GM15510 (cell line): ENCODE data around the gene EEA1.

ENCODE experiments used
- POLR2A ChIP-seq: IDR thresholded peaks from 3 replicates; pipeline ENCODE4 v1.6.1; 2011; ENCODE audit warnings: borderline replicate concordance; ENCODE audit not compliant: insufficient read length; ENCODE audit errors: extremely low read depth

Gene EEA1

DNA sequence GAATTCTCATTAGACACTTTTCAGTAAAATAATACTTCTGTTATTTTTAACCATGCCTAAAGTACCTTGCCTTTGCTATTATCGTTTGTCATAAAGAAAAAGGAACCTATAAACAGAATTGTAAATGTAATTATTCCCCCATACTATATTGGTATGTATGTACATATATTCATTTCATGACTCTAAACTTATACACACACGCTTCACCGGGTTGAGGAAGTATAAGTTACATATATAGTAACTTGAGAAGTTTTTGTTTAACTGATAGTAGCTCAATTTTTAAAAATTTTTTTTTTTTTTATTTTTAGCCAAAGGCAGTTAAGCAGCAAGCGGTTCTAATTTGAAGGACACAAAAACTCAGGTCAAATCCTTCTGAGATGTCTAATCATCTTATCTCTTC, 118.7 kb downstream of the EEA1 start:
- no peak for TF ChIP-seq POLR2A

DNA sequence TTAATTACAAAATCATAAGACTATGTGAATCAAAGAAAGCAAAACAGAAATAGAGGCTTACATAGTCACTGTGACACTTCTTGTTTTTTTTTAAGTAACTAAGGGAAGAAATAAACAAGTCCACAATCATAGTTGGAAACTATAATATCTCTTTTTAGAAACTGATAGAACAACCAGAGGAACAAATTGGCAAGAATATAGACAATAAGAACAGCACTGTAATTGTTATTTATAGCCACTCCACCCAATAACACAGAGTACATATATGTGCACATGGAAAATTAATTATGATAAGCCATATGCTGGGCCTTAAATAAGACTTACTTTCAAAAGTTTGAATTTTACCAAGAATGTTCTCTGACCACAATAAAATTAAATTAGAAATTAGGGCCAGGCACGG, 125.2 kb downstream of the EEA1 start:
- TF ChIP-seq POLR2A = no peak

DNA sequence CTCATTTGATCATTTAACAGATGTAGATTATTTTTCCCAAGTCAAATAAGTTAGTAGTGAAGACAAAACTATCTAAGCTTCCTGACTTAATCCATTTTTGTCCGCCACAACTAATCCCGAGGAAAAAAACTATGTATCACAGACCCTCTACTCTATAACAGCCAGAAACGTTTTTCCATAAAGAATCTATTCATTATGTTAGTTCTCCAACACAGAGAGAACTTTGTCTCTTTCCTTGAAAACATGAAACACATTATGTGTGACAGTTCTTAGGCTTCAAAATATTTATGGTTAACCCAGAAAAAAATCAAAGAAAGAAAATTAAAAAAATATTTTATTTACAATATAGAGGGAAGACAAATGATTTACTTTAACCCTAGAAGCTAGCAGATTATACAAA, 126.2 kb downstream of the EEA1 start:
- TF ChIP-seq POLR2A = no peak

DNA sequence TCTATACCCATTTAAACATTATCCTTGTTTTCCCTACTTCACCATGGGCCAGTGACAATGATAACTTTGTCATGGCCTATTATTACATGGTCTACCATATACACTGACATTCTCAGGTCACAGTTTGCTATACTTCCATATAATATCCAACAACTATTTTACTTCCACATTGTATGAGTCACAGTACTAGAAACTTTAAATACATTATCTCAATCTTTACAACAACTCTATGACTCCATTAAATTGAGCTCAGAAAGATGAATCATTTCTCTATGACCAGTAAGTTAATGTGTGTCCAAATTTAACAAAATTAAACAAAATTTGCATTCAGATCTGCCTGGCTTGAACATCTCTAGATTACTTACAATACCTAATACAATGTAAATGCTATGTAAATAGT, 132.4 kb downstream of the EEA1 start:
- no peak for TF ChIP-seq POLR2A

DNA sequence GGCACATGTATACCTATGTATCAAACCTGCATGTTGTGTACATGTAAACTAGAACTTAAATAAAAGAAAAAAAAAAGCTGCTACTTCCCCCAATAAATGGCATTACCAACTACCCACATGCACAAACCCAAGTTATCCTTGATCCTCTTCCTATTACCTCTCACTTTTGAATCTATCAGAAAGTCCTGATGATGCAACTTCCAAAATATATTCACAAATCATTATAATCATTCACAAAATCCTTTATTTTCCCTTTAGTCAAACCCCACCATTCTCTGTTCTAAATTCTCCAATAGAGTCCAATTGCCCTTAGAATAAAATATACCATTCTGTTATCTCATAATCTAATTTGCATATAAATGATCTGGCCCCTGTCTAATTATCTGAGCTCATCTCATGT, 134.3 kb downstream of the EEA1 start:
- no peak for TF ChIP-seq POLR2A

DNA sequence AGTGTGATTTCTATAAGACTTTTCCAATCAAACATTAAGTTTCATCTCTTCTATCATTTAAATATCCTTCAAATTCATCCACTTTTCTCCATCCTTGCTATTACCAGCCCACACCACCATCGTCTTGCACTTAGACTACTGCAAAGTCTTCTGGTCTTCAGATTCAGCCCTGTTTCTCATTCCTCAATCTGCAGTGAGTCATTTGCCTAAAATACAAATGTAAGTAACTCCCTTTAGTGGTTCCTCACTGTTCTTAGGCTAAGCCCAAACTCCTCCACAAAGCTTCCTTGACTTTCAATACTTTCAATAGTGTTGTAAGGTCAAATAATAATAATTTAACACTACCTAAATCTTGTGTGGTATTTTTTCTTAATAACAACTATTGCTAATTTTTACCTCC, 143.1 kb downstream of the EEA1 start:
- no peak for TF ChIP-seq POLR2A

DNA sequence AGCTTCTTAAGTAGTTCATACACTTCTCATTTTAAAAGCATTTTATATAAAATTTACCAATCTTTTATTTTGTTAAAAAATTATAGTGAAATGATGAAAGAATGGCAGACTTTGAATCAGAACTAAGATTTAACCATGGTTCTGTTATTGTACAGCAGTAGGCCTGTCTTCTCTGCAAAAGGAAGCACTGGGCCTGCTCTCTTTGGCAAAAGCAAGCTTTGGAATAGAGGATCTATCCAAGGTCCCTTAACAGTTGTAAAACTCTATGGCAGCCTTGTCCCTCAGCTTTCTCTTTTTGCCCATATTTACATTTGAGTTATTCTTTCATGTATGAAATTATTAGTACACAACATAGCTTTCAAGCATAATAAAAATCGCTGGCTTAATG, 143.5 kb downstream of the EEA1 start:
- no peak for TF ChIP-seq POLR2A

DNA sequence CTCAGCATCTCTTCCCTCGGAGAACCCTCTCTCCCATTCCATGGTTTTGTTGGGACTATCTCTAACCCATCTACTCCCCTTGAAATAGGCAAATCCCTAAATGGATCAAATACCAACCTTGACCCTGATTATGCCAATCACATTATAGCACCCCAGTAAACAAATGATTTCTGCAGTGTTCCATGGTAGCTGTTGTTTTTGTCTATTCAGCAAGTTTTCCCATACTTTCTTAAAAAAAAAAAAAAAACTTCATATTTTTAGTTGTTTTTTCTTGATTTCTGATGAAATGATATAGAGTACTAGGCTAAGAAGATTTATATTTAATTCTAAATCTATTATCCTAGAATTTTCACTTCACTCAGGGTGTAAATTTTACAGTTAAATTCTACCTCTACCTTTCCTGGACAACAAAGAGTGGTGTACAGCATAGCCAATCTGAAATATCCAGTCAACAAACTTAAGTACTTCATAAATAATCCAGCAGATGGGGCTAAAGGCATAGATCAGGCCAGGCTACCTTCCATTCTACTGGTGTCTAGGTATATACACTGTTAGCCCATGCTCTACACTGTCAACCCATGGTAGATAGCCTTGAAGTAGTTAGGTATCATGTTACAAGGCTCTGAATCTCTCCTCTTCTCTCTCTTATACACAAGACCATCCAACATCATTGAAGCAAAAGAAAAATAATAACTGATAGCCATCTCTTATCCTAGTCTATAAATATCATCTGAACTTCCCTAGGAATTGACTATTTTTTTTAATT, 144.1 kb downstream of the EEA1 start:
- no peak for TF ChIP-seq POLR2A

DNA sequence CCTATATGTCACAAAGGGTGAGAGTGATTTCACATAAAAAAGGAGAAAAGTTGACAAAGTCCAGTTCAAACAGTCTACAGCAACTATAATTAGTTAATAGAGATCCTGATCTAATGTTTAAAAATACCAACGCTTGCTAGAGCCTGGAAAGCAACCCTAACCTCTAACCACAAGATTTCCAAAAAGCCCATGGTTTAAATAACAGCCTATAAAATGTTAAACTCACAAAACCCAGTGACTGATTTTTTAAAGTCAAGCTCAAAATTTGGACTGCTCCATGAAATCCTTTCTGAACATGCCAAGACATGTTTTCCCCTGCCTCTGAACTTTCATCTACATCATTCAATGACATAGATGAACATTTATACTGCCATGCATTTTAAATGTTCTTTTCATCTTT, 144.7 kb downstream of the EEA1 start:
- TF ChIP-seq POLR2A = no peak

DNA sequence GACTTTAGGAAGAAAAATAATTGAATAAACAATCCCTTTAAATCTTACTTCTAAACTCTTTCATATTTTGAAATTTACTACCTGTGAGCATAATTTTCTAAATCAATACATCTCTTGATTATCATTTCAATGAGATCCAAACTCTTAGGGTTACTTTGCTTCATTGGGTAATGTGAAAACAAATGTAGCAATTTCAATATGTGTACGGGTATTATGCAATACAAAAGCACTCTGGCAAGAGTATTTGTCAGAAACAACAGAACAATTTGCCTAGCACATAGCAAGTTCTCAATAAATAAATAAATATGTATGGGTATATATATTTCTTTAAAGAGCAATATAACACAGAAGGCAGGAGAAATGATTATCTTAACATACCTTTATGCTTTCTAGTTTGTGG, 149.2 kb downstream of the EEA1 start:
- no peak for TF ChIP-seq POLR2A

DNA sequence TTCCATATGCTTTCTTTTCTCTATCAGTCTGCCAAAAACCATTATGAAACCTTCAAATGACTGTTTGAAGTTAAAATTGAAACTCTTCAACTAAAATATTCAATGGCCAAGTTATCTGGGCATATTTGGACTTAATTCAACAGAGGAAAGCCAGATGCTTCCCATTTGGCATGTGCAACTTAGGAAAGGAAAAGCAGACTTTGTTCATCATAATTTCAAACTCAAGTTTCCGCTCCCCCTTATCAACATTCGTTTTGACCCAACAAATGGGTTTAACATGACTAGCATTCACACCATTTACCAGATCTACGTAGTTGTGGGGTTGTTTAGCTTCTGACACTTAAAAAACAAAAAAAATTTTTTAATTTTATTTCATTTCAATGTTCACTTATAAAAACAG, 150.6 kb downstream of the EEA1 start:
- no peak for TF ChIP-seq POLR2A

DNA sequence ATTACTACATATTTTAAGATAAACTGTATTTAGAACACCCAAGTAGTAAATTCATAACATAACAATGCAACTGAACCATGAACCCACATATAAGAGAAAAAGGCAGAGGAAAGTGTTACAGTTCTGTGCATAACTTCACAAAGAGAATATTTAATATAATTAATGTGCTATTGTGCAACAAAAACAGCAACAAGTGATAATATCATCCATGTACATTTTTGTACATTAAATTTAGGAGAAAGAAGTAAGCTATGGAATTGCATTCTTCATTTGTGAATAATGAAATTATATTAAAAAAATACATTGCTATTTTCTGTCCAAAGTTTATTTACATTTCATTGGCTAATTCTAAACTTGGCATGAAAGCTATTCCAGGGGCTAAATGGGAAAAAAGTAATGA, 153.7 kb downstream of the EEA1 start:
- TF ChIP-seq POLR2A = no peak

DNA sequence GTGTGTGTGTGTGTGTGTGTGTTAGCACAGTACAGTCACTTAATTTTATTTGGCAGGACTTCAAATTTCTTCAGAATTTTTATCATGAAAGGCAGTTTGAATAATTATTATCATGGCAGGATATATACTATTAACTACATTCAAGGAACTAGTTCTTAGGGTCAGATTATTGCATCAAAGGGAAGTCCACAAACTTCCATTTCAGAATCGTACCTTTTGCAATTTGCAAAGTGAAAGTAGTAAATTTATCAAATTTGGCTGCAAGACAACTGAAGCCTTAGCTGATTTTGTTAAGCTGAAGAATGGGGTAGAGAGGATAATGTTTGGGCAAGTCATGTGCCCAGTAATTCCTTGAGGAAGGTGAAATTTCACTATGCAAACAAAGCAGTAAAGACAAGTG, 158.1 kb downstream of the EEA1 start:
- TF ChIP-seq POLR2A = no peak

DNA sequence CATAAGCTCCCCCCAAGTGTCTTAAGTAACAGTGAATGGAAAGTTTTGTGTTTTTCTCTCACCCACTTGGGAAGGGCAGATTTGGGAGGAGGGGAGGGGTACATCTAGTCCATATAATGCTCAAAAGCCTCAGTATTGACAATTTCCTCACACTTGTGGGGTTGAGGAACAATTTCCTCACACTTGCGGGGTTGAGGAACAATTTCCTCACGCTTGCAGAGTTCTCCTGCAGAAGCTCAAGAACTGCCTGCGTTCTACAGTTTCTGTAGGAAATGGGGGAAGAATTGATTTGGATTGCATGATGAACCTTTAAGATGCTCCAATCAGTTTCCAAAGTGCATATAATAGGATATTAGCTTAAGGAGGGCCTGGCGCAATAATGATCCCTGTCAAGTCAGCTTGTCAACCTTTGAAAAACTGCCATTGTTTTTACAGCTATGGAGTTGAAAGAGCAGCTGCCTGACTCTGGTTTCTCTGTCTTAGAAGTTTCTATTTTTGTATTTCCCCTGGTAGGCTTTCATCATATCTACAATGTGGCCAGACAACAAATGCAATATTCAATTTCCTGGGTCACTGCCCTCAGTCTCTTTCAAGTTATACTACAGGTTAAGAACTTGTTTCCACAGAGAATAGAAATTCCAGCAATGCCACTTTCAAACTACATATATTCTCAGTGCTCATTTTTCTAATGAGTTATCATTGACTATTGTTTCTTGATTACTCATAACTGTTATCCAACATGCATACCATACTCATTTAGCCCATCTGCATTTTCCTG, 159.8 kb downstream of the EEA1 start:
- TF ChIP-seq POLR2A = no peak

DNA sequence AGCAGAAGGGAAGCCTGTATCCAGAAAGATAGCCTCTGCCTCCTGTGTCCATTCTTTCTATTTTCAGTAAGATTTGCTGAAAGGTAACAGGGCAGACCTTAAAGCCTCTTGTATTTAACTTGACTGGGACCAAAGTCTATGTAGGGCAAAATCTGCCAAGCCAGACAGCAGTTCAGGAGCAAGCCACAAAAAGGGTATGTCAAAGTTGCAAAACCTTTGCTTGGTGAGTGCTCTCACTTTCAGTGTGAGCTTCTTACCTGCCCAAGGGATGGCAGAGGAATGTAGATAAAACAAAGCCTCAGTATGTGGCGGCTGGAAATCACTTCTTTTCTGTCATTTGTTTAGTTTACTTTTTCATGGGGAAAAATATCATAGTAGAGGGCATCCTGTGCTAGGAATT, 163.2 kb downstream of the EEA1 start:
- no peak for TF ChIP-seq POLR2A

DNA sequence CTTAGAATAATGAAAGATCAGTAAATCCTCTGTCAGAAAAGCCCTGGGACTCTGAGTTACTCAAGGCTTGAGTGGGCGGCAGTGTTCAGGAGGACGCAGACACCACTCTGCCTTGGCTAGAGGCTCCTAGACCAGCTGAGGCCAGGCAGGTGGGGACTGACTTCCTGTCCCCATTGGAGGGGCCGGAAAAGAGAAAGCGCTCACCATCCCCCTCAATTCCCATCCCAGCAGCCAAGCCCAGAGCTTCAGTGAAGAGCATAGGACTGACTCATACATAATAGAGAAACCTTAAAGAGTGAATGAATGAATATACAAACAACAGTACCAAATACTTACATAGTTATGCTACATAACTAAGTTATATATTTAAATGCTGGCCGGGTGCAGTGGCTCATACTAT, 164.3 kb downstream of the EEA1 start:
- TF ChIP-seq POLR2A = no peak
